Neural cell (in vitro differentiated cells): ENCODE results near the gene CBX2. TPM values are rescaled to one million over a fixed set of nuclear protein-coding genes. Genes with fewer than 3 reads are reported as not detected.

ENCODE experiments used
- H2AFZ ChIP-seq: fragments of 200-600, 300-800 bp; sonication (generic), shearing (Covaris generic); 2 replicates; pipeline ENCODE4 v1.6.0; 2014; ENCODE audit warnings: low read depth, mild to moderate bottlenecking, antibody characterized with exemption, low read length, moderate library complexity
- H3F3A ChIP-seq: fragments of 200-600 bp; shearing (Covaris generic); 2 replicates; pipeline ENCODE4 v1.6.1; 2016; ENCODE audit warnings: mild to moderate bottlenecking, moderate library complexity, mixed read lengths, antibody characterized with exemption, low read length; ENCODE audit not compliant: insufficient read depth, poor library complexity, severe bottlenecking
- H3K27ac ChIP-seq: fragments of 200-600, 300-800 bp; sonication (generic), shearing (Covaris generic); 2 replicates; pipeline ENCODE4 v1.5.1; 2014; ENCODE audit warnings: mild to moderate bottlenecking, low read length, moderate library complexity
- H3K27me3 ChIP-seq: fragments of 300-800, 200-600 bp; sonication (generic), shearing (Covaris generic); 2 replicates; pipeline ENCODE4 v1.6.0; 2014; ENCODE audit warnings: mild to moderate bottlenecking, low read depth, low read length, moderate library complexity; ENCODE audit not compliant: insufficient read depth
- H3K36me3 ChIP-seq: fragments of 300-800, 200-600 bp; sonication (generic), shearing (Covaris generic); 2 replicates; pipeline ENCODE4 v1.5.1; 2014; ENCODE audit warnings: mild to moderate bottlenecking, antibody characterized with exemption, low read length, moderate library complexity; ENCODE audit not compliant: insufficient read depth
- H3K4me2 ChIP-seq: fragments of 300-800, 200-600 bp; sonication (generic), shearing (Covaris generic); 2 replicates; pipeline ENCODE4 v1.6.0; 2014; ENCODE audit warnings: mild to moderate bottlenecking, low read length
- H3K4me3 ChIP-seq: fragments of 300-800, 200-600 bp; sonication (generic), shearing (Covaris generic); 2 replicates; pipeline ENCODE4 v1.5.1; 2014; ENCODE audit warnings: mild to moderate bottlenecking, low read length, moderate library complexity
- H3K79me2 ChIP-seq: fragments of 200-600 bp; shearing (Covaris generic); replicated peaks from 2 replicates; pipeline ENCODE4 v1.6.0; 2014; ENCODE audit warnings: mild to moderate bottlenecking, low read length, moderate library complexity; ENCODE audit not compliant: insufficient read depth
- H3K9ac ChIP-seq: fragments of 300-800, 200-600 bp; sonication (generic), shearing (Covaris generic); 2 replicates; pipeline ENCODE4 v1.6.1; 2016; ENCODE audit warnings: mild to moderate bottlenecking, low read length, mixed read lengths
- H3K9me2 ChIP-seq: fragments of 200-600 bp; shearing (Covaris generic); 2 replicates; pipeline ENCODE4 v1.6.1; 2016; ENCODE audit warnings: mild to moderate bottlenecking, low read length, mixed read lengths; ENCODE audit not compliant: insufficient read depth
- H3K9me3 ChIP-seq: fragments of 200-600, 300-800 bp; sonication (generic), shearing (Covaris generic); 2 replicates; pipeline ENCODE4 v1.6.1; 2016; ENCODE audit warnings: mild to moderate bottlenecking, mixed run types, low read length, moderate library complexity, mixed read lengths
- H4K20me1 ChIP-seq: fragments of 200-600 bp; shearing (Covaris generic); 2 replicates; pipeline ENCODE4 v1.6.1; 2016; ENCODE audit warnings: mild to moderate bottlenecking, mixed run types; ENCODE audit not compliant: insufficient read depth
- EP300 ChIP-seq: fragments of 450-650 bp; conservative IDR thresholded peaks from 2 replicates; pipeline ENCODE4 v1.6.1; 2014; ENCODE audit warnings: antibody characterized with exemption, mild to moderate bottlenecking, moderate library complexity; ENCODE audit not compliant: poor library complexity, severe bottlenecking
- EZH2 ChIP-seq: fragments of 200-600, 300-800 bp; shearing (Covaris generic), sonication (generic); IDR thresholded peaks from 2 replicates; pipeline ENCODE4 v1.6.1; 2014; ENCODE audit warnings: antibody characterized with exemption, low read length, borderline replicate concordance, mild to moderate bottlenecking; ENCODE audit not compliant: insufficient read depth, poor library complexity, severe bottlenecking
- MXI1 ChIP-seq: fragments of 450-650 bp; conservative IDR thresholded peaks from 2 replicates; pipeline ENCODE4 v1.6.1; 2014; ENCODE audit warnings: antibody characterized with exemption, mild to moderate bottlenecking; ENCODE audit not compliant: poor library complexity, severe bottlenecking
- POLR2AphosphoS5 ChIP-seq: IDR thresholded peaks from 2 replicates; pipeline ENCODE4 v1.6.1; 2012
- RAD21 ChIP-seq: fragments of 450-650 bp; conservative IDR thresholded peaks from 2 replicates; pipeline ENCODE4 v1.6.1; 2014; ENCODE audit warnings: antibody characterized with exemption, mild to moderate bottlenecking, moderate library complexity
- REST ChIP-seq: IDR thresholded peaks from 2 replicates; pipeline ENCODE4 v1.6.1; 2012; ENCODE audit warnings: borderline replicate concordance
- SMC3 ChIP-seq: fragments of 450-650 bp; conservative IDR thresholded peaks from 2 replicates; pipeline ENCODE4 v1.6.1; 2014; ENCODE audit warnings: antibody characterized with exemption, mild to moderate bottlenecking, moderate library complexity; ENCODE audit not compliant: poor library complexity
- TAF1 ChIP-seq: IDR thresholded peaks from 2 replicates; pipeline ENCODE4 v1.6.1; 2012; ENCODE audit warnings: low read depth
- polyA plus RNA-seq: library from polyadenylated mRNA; depleted of rRNA; stranded (reverse); fragments of >200 nt; gene quantifications from 2 replicates; pipeline ENCODE4 v1.2.3, GENCODE V29; 2014
- TF ChIP-seq, protein P1 (sequence below): fragments of 450-650 bp; IDR thresholded peaks from 2 replicates; pipeline ENCODE4 v1.5.1; 2014; ENCODE audit warnings: antibody characterized with exemption, mild to moderate bottlenecking, moderate library complexity; ENCODE audit not compliant: poor library complexity, severe bottlenecking

CBX2 gene
- polyA plus RNA-seq, 1 donor from 2014 or later = 16.9 TPM

DNA sequence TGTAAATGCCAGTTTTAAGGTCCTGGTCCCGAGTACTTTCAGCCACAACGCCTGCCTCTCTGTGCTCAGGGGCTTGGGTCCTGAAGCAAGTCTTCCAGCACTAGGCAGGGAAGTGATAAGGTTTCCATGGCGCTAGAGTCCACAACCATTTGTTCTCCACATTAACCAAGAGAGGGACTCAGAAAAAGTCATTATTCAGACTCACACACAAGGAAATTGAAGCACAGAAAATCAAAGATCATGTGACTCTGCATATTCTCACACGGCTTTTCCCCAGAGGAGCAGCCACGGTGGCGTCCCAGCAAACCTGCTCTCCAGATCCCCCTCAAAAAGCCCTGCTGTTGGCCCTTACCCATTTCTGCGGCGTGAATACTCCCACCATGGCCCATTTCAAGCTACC lies 37.5 kb upstream of the CBX2 start:
- Histone ChIP-seq H4K20me1 (no peaks in the 10 kb centered on the region), H3F3A (no peaks in the 10 kb centered on the region), H3K36me3 (no peaks in the 10 kb centered on the region), H3K4me3 (no peak overlapping the region), H3K79me2 (no peaks in the 10 kb centered on the region), H3K9me2 (no peaks in the 10 kb centered on the region), H2AFZ (no peak overlapping the region), H3K27me3 (no peaks in the 10 kb centered on the region), H3K9me3 (no peaks in the 10 kb centered on the region), H3K4me2 (no peak overlapping the region), H3K9ac (peak overlapping the region; percentile 30), H3K27ac (peak overlapping the region; percentile 45)
- no peak for TF ChIP-seq REST

DNA sequence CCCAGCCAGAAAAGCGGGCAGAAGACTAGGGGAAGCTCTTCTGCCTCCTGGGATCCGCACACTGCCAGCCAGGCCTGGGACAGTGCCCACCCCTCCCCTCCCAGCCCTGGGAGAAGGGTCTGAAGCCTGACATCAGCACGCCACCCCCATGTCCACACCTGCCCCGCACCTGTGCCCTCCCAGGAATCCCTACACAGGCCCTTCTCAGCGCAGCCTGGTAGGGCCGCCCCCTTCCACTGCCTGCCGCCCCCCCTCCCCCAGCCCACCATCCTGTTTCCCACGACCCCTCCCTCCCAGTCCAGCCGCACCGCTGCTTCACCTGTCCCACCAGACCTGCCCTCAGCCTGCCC lies 36.6 kb upstream of the CBX2 start:
- H3K9ac ChIP-seq = peak overlapping the region; percentile 68
- no peak overlapping the region for H3K4me2 ChIP-seq
- no peaks in the 10 kb centered on the region for H3F3A ChIP-seq
- TF ChIP-seq EZH2 = no peak
- no peak for TF ChIP-seq SMC3
- TF ChIP-seq, protein P1, sequence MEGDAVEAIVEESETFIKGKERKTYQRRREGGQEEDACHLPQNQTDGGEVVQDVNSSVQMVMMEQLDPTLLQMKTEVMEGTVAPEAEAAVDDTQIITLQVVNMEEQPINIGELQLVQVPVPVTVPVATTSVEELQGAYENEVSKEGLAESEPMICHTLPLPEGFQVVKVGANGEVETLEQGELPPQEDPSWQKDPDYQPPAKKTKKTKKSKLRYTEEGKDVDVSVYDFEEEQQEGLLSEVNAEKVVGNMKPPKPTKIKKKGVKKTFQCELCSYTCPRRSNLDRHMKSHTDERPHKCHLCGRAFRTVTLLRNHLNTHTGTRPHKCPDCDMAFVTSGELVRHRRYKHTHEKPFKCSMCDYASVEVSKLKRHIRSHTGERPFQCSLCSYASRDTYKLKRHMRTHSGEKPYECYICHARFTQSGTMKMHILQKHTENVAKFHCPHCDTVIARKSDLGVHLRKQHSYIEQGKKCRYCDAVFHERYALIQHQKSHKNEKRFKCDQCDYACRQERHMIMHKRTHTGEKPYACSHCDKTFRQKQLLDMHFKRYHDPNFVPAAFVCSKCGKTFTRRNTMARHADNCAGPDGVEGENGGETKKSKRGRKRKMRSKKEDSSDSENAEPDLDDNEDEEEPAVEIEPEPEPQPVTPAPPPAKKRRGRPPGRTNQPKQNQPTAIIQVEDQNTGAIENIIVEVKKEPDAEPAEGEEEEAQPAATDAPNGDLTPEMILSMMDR = no peak
- no peak for TF ChIP-seq REST
- TF ChIP-seq TAF1 = no peak
- no peak for TF ChIP-seq RAD21
- TF ChIP-seq POLR2AphosphoS5 = no peak
- TF ChIP-seq MXI1 = no peak
- TF ChIP-seq EP300 = no peak
- no peaks in the 10 kb centered on the region for H3K9me3 ChIP-seq
- no peaks in the 10 kb centered on the region for H4K20me1 ChIP-seq
- H3K4me3 ChIP-seq = peak overlapping the region; percentile 63
- H3K79me2 ChIP-seq = no peaks in the 10 kb centered on the region
- H2AFZ ChIP-seq = peak overlapping the region; percentile 14
- H3K27me3 ChIP-seq = no peaks in the 10 kb centered on the region
- no peaks in the 10 kb centered on the region for H3K9me2 ChIP-seq
- no peaks in the 10 kb centered on the region for H3K36me3 ChIP-seq
- no peak overlapping the region for H3K27ac ChIP-seq
